Stomach (tissue), 9 donors: Measurements from ENCODE around the gene EIF2B4. TPM values are rescaled to one million over a fixed set of nuclear protein-coding genes. Genes with fewer than 3 reads are reported as not detected.

Experiments used
- DNase-seq, 2 donors: peaks; one replicate each; pipeline versions ENCODE4 v3.0.0 to v3.0.0-alpha.2; 2013 to 2019
- H3K27ac ChIP-seq, 5 donors: fragments of 200-600 bp in 4 of 5; sonication (generic) in 4 of 5; one replicate each; pipeline ENCODE4 v1.5.1; 2013 to 2019; ENCODE audit warnings: mild to moderate bottlenecking in 1 of 5, moderate library complexity in 1 of 5
- H3K27me3 ChIP-seq, 3 donors: fragments of 200-600 bp; sonication (generic); one replicate each; pipeline ENCODE4 v1.5.1; 2017 to 2019; ENCODE audit warnings: mixed run types in 1 of 3
- H3K36me3 ChIP-seq, 4 donors: fragments of 200-600 bp; sonication (generic); 1 replicate in 3 of 4; 2 replicates in 1 of 4; pipeline ENCODE4 v1.5.1; 2016 to 2019
- H3K4me1 ChIP-seq, 4 donors: fragments of 200-600 bp; sonication (generic); one replicate each; pipeline ENCODE4 v1.5.1; 2016 to 2019
- H3K4me3 ChIP-seq, 4 donors: fragments of 200-600 bp; sonication (generic) in 3 of 4; one replicate each; pipeline ENCODE4 v1.5.1; 2016 to 2019; ENCODE audit warnings: mild to moderate bottlenecking in 1 of 4
- H3K9me3 ChIP-seq, 4 donors: fragments of 200-600 bp; sonication (generic); one replicate each; pipeline ENCODE4 v1.5.1; 2016 to 2019
- CTCF ChIP-seq, 7 experiments: fragments of 450-650 bp in 4 of 7; fragments of 200-600 bp in 3 of 7; sonication (generic) in 3 of 7; IDR thresholded peaks; one replicate each; pipeline ENCODE4 v1.5.1; 2016 to 2019; ENCODE audit warnings: antibody characterized with exemption in 7 of 7, control low read depth in 2 of 7, mild to moderate bottlenecking in 1 of 7
- EP300 ChIP-seq: sonication (generic); formaldehyde crosslinking; IDR thresholded peaks from one replicate; pipeline ENCODE4 v1.6.1; 2017; ENCODE audit warnings: antibody characterized with exemption
- POLR2A ChIP-seq, 4 donors: fragments of 450-650 bp; IDR thresholded peaks; one replicate each; pipeline ENCODE4 v1.6.1; 2016; ENCODE audit warnings: antibody characterized with exemption in 4 of 4, control low read depth in 2 of 4, mild to moderate bottlenecking in 1 of 4, moderate library complexity in 1 of 4
- POLR2AphosphoS5 ChIP-seq, 3 donors: sonication (generic); formaldehyde crosslinking; IDR thresholded peaks; one replicate each; pipeline ENCODE4 v1.6.1; 2016; ENCODE audit warnings: antibody characterized with exemption in 3 of 3
- WGBS, 5 donors: extraction: QIAGEN DNeasy Blood & Tissue Kit in 3 of 5; methylation state at CpG; one replicate each; pipeline versions ENCODE4 v1.1.5 to v1.1.7; 2013 to 2018; 5-methylcytosine and 5-hydroxymethylcytosine counted together
- intact Hi-C: fragments of 100-400 bp; cut with DNase I; formaldehyde crosslinking; loops from one replicate; pipeline ENCODE4 v1.15.1; 2023; ENCODE audit warnings: low total_unique reads
- polyA plus RNA-seq, 3 donors: library from polyadenylated mRNA; stranded (reverse); fragments of 200-250 nt; gene quantifications; one replicate each; pipeline ENCODE4 v1.2.3, GENCODE V29; 2013
- total RNA-seq, 5 donors: library from RNA; depleted of rRNA; stranded (reverse); fragments of >200 nt; gene quantifications; one replicate each; pipeline versions ENCODE4 v1.1.0 to v1.2.3, GENCODE V29; 2014 to 2016
- donor health status: healthy with polysubstance abuse.
- donor health status: Bipolar disorder and iron deficiency.
- donor health status: healthy.

The EIF2B4 gene
- total and polyA plus RNA-seq, 8 donors = 16.2 to 63.9 (median 41.3) TPM

GRCh38 chr2:27409321-27410073 is 39.4 kb upstream of the EIF2B4 start, which contains the start of gene PPM1G:
TSS of gene PPM1G (minus strand) at chr2:27409591. CDS start at chr2:27409422, 169 bp downstream.
- intact Hi-C loops = no loop called here
- WGBS, 5 donors = 1% methylated on average over 29 to 82 of the region's 82 CpGs

GRCh38 chr2:27408601-27409320 is 38.6 kb upstream of the EIF2B4 start:
- intact Hi-C loops = no loop called here
- Histone ChIP-seq H3K9me3 (no peaks in the 10 kb centered on the region), H3K27ac (peak overlapping the region; percentile 85 to 93 (median 90)), H3K36me3 (peaks cover 5 to 16% (median 12%) of the 10 kb centered on the region in 4 donors), H3K4me1 (peaks cover 13 to 44% (median 36%) of the 10 kb centered on the region in 4 donors), H3K4me3 (peak overlapping the region; percentile 92 to 100 (median 97)), H3K27me3 (no peaks in the 10 kb centered on the region)
- no peak for TF ChIP-seq CTCF (IDR thresholded peaks at IDR 0.05)
- no peak for TF ChIP-seq EP300
- TF ChIP-seq POLR2A (IDR thresholded peaks at IDR 0.05) = no peak
- no peak for TF ChIP-seq POLR2AphosphoS5 (IDR thresholded peaks at IDR 0.05)
- DNase-seq = peak in 1 of 2 donors; percentile 15
- WGBS, 5 donors = 0 to 2% (median 0%) methylated on average over 19 to 33 of the region's 33 CpGs

More at GRCh38 chr2:27409321-27410073, 39.4 kb upstream of the EIF2B4 start, which contains the start of gene PPM1G:
- H3K27ac ChIP-seq = peak within 1 kb of the TSS; percentile 85 to 93 (median 91)
- peaks cover 13 to 42% (median 36%) of the 10 kb centered on the region in 4 donors for H3K4me1 ChIP-seq
- peak within 1 kb of the TSS; percentile 92 to 100 (median 97) for H3K4me3 ChIP-seq
- TF ChIP-seq CTCF (IDR thresholded peaks at IDR 0.05) = peak in 1 of 7 experiments; percentile 8
- peak in 1 of 4 donors; percentile 11 for TF ChIP-seq POLR2A (IDR thresholded peaks at IDR 0.05)
- TF ChIP-seq EP300 = no peak
- TF ChIP-seq POLR2AphosphoS5 (IDR thresholded peaks at IDR 0.05) = peak; percentile 1 to 91 (median 84)
- H3K27me3 ChIP-seq = no peaks in the 10 kb centered on the region
- DNase-seq = peak; percentile 97 to 99
- H3K36me3 ChIP-seq = peaks cover 5 to 9% (median 9%) of the 10 kb centered on the region in 4 donors
- H3K9me3 ChIP-seq = no peaks in the 10 kb centered on the region

GRCh38 chr2:27407798-27408491 is 37.8 kb upstream of the EIF2B4 start:
- peak in 1 of 2 donors; percentile 75 for DNase-seq
- intact Hi-C loops = no loop called here
- Histone ChIP-seq H3K9me3 (no peaks in the 10 kb centered on the region), H3K4me3 (peak overlapping the region; percentile 92 to 100 (median 97)), H3K27me3 (no peaks in the 10 kb centered on the region), H3K27ac (peak overlapping the region in 2 of 5 donors; percentile 90 to 91), H3K4me1 (peaks cover 13 to 48% (median 36%) of the 10 kb centered on the region in 4 donors), H3K36me3 (peaks cover 5 to 16% (median 12%) of the 10 kb centered on the region in 4 donors)
- peak in 5 of 7 experiments; percentile 30 to 57 (median 47) for TF ChIP-seq CTCF (IDR thresholded peaks at IDR 0.05)
- no peak for TF ChIP-seq POLR2AphosphoS5 (IDR thresholded peaks at IDR 0.05)
- 46 to 51% (median 47%) methylated on average over 16 of the region's 16 CpGs for WGBS, 5 donors
